Measurements from ENCODE around the gene TXNRD2. TPM values are rescaled to one million over a fixed set of nuclear protein-coding genes. Genes with fewer than 3 reads are reported as not detected.

The TXNRD2 gene
- total and polyA plus RNA-seq, 2 donors from 2014 or later = 28.6 to 50.6 TPM

GRCh38 chr22:19831016-19831415, 110.6 kb downstream of the TXNRD2 start:
- Histone ChIP-seq H3K4me3 (ENCODE audit: low read length in 3 of 3) (no peak overlapping the region), H3K27me3 (ENCODE audit: control insufficient read depth, insufficient read depth, low read length) (no peaks in the 10 kb centered on the region), H3K27ac (ENCODE audit: low read depth in 2 of 2, low read length in 2 of 2) (no peak overlapping the region), H3K9me3 (ENCODE audit: control insufficient read depth in 2 of 3, insufficient read depth in 1 of 3, low read length in 3 of 3) (no peaks in the 10 kb centered on the region), H3K36me3 (ENCODE audit: control insufficient read depth in 2 of 3, insufficient read depth in 3 of 3, low read length in 3 of 3) (no peaks in the 10 kb centered on the region), H3K4me1 (ENCODE audit: control insufficient read depth in 2 of 3, insufficient read depth in 2 of 3, low read depth in 1 of 3, low read length in 3 of 3) (no peaks in the 10 kb centered on the region), H3K9ac (ENCODE audit: low read length in 3 of 3) (no peak overlapping the region)
- no peak for TF ChIP-seq CTCF (IDR thresholded peaks at IDR 0.05; ENCODE audit: borderline replicate concordance, extremely low read depth, insufficient read depth)
- FAIRE-seq (no peak), DNase-seq (no peak)
- intact Hi-C loops (cut with DNase I) = no loop called here

- DNase-seq = no peak
- FAIRE-seq = no peak
These were observed 113.6 kb downstream of the TXNRD2 start for GRCh38 chr22:19828035-19828401.

DNA sequence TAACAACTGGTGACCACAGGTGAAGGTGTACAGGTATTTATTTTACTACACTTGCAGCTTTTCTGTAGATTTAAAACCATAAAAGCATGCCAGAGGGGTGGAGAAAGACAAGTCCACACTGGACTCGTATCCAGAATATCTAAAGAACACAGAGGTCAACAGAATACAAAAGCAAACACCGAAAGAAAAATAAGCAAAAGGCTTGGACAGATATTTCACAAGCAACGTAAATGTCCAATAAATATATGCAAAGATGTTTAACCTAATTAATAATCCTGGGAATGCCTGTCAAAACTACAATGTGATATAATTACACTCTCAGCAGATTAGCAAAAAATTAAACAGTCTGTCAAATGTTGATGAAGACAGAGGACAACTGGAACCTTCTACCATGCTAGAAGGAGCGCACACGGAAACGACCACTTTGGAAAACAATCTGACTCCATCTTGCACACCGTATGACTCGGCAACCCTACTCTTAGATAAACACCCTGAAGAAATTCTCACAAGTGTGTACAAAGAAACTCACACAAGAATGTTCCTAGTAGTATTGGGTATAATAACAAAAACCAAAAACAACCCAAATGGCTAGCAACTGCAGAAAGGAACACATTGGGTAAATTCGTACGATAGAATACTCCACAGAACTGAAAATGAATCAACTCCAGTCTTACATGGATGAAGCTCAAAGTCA, 114.1 kb downstream of the TXNRD2 start:
- H3K27me3 ChIP-seq (ENCODE audit: control insufficient read depth, insufficient read depth, low read length) = no peaks in the 10 kb centered on the region
- no peaks in the 10 kb centered on the region for H3K4me1 ChIP-seq (ENCODE audit: control insufficient read depth in 2 of 3, insufficient read depth in 2 of 3, low read depth in 1 of 3, low read length in 3 of 3)
- H3K4me3 ChIP-seq (ENCODE audit: low read length in 3 of 3) = no peak overlapping the region
- H3K27ac ChIP-seq (ENCODE audit: low read depth in 2 of 2, low read length in 2 of 2) = no peak overlapping the region
- FAIRE-seq (no peak), DNase-seq (no peak)
- H3K36me3 ChIP-seq (ENCODE audit: control insufficient read depth in 2 of 3, insufficient read depth in 3 of 3, low read length in 3 of 3) = no peaks in the 10 kb centered on the region
- H3K9ac ChIP-seq (ENCODE audit: low read length in 3 of 3) = no peak overlapping the region
- H3K9me3 ChIP-seq (ENCODE audit: control insufficient read depth in 2 of 3, insufficient read depth in 1 of 3, low read length in 3 of 3) = peaks cover 0 to 2% (median 0%) of the 10 kb centered on the region in 3 donors
- intact Hi-C loops (cut with DNase I) = no loop called here
- TF ChIP-seq CTCF (IDR thresholded peaks at IDR 0.05; ENCODE audit: borderline replicate concordance, extremely low read depth, insufficient read depth) = no peak

More at GRCh38 chr22:19828035-19828401, 113.6 kb downstream of the TXNRD2 start:
- H3K4me1 ChIP-seq (ENCODE audit: control insufficient read depth in 2 of 3, insufficient read depth in 2 of 3, low read depth in 1 of 3, low read length in 3 of 3) = no peaks in the 10 kb centered on the region
- no peak overlapping the region for H3K27ac ChIP-seq (ENCODE audit: low read depth in 2 of 2, low read length in 2 of 2)
- H3K9ac ChIP-seq (ENCODE audit: low read length in 3 of 3) = no peak overlapping the region
- H3K9me3 ChIP-seq (ENCODE audit: control insufficient read depth in 2 of 3, insufficient read depth in 1 of 3, low read length in 3 of 3) = peaks cover 0 to 2% (median 0%) of the 10 kb centered on the region in 3 donors
- H3K27me3 ChIP-seq (ENCODE audit: control insufficient read depth, insufficient read depth, low read length) = no peaks in the 10 kb centered on the region
- H3K36me3 ChIP-seq (ENCODE audit: control insufficient read depth in 2 of 3, insufficient read depth in 3 of 3, low read length in 3 of 3) = no peaks in the 10 kb centered on the region
- no peak for TF ChIP-seq CTCF (IDR thresholded peaks at IDR 0.05; ENCODE audit: borderline replicate concordance, extremely low read depth, insufficient read depth)
- no peak overlapping the region for H3K4me3 ChIP-seq (ENCODE audit: low read length in 3 of 3)
- intact Hi-C loops (cut with DNase I) = no loop called here

GRCh38 chr22:19826619-19826950, 115.0 kb downstream of the TXNRD2 start:
- no peaks in the 10 kb centered on the region for H3K36me3 ChIP-seq (ENCODE audit: control insufficient read depth in 2 of 3, insufficient read depth in 3 of 3, low read length in 3 of 3)
- DNase-seq (no peak), FAIRE-seq (no peak)
- H3K4me1 ChIP-seq (ENCODE audit: control insufficient read depth in 2 of 3, insufficient read depth in 2 of 3, low read depth in 1 of 3, low read length in 3 of 3) = no peaks in the 10 kb centered on the region
- TF ChIP-seq CTCF (IDR thresholded peaks at IDR 0.05; ENCODE audit: borderline replicate concordance, extremely low read depth, insufficient read depth) = no peak
- no peaks in the 10 kb centered on the region for H3K27me3 ChIP-seq (ENCODE audit: control insufficient read depth, insufficient read depth, low read length)
- intact Hi-C loops (cut with DNase I) = no loop called here
- no peak overlapping the region for H3K27ac ChIP-seq (ENCODE audit: low read depth in 2 of 2, low read length in 2 of 2)
- H3K9me3 ChIP-seq (ENCODE audit: control insufficient read depth in 2 of 3, insufficient read depth in 1 of 3, low read length in 3 of 3) = peaks cover 0 to 2% (median 0%) of the 10 kb centered on the region in 3 donors
- H3K4me3 ChIP-seq (ENCODE audit: low read length in 3 of 3) = no peak overlapping the region
- H3K9ac ChIP-seq (ENCODE audit: low read length in 3 of 3) = no peak overlapping the region
